GM18502 (cell line): ENCODE results near the gene TRIM39.
"Not testable (repeated sequence)": the region's sequence is repeated elsewhere in the genome, so short reads cannot be mapped to it uniquely, and the experiment has no call there.

Source experiments
- ATAC-seq: cut with Tn5 transposase; IDR thresholded peaks from one replicate; pipeline ENCODE4 v1.9.1; 2021; ENCODE audit warnings: mild to moderate bottlenecking; ENCODE audit not compliant: unreplicated experiment, poor library complexity

Gene TRIM39

DNA sequence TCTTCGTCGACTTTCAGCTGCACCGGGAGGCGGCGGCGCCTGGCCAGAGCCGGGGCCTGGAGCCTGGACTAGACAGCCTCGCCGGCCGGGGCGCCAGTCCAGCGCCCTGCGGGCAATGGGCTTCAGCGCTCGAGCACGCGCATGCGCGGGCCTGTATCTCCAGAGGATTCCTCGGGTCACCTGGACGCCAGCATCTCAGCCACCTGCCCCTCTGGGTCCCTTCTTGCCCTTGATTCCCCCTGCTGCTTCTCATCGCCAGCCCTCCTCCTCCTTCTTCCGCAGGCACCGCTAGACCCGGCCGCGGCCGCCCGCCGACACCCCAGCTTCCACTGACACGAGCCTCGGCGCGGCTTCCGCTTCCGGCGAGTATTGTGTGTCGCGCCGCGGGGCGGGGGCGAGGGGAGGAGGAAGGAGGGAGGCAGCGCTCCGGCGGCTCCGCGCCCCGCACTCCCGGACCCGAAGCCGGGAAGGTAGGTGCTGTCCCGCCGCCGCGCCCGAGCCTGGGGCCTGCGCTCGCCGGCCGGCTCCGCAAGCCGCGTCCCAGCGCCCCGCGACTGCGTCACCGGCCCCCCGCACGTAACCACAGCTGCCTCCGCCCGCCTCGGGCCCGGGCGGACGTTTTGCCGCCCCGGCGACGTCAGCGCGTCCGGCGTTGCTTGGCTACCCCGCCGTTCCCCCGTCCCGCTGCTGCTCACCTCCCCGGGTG lies at the start of gene TRIM39:
TRIM39 (plus strand) TSS at position 402 of the 706 bp plus-strand sequence. CDS start 2,391 bp downstream, outside the sequence.
- ATAC-seq, result peak; percentile 79

DNA sequence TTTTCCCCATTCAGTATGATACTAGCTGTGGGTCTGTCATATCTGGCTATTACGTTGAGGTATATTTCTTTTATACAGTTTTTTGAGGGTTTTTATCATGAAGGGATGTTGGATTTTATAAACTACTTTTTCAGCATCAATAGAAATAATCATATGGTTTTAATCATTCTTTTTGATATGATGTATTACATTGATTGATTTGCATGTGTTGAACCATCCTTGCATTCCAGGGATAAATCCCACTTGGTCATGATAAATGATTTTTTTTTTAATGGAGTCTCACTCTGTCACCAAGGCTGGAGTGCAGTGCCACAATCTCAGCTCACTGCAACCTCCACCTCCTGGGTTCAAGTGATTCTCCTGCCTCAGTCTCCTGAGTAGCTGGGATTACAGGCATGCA lies 45.7 kb upstream of the TRIM39 start:
- ATAC-seq, result not testable (repeated sequence)

- no peak for ATAC-seq
Measured at GRCh38 chr6:30282522-30282921, 44.2 kb upstream of the TRIM39 start.

DNA sequence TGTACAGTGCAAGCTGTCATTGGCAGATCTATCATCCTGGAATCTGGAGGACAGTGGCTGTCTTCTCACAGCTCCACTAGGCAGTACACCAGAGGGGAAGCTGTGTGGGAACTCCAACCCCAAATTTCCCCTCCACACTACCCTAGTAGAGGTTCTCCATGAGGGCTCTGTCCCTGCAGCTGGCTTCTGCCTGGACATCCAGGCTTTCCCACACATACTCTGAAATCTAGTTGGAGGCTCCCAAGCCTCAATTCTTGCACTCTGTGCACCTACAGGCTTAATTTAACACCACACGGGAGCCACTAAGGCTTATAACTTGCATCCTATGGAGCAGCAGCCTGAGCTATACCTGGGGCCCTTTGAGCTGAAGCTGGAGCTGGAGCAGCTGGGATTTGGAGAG lies 43.0 kb upstream of the TRIM39 start:
- no peak for ATAC-seq

DNA sequence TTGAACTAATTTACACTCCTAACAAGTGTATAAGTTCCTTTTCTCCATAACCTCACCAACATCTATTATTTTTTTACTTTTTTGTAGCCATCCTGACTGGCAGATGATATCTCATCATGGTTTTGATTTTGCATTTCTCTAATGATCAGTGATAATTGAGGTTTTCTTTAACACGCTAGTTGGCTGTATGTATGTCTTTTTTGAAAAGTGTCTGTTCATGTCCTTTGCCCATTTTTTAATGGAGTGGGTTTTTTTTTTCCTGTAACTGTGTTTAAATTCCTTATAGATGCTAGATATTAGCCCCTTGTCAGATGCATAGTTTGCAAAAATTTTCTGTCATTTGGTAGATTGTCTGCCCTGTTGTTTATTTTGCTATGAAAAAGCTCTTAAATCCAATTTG lies 39.6 kb upstream of the TRIM39 start:
- ATAC-seq, result no peak

DNA sequence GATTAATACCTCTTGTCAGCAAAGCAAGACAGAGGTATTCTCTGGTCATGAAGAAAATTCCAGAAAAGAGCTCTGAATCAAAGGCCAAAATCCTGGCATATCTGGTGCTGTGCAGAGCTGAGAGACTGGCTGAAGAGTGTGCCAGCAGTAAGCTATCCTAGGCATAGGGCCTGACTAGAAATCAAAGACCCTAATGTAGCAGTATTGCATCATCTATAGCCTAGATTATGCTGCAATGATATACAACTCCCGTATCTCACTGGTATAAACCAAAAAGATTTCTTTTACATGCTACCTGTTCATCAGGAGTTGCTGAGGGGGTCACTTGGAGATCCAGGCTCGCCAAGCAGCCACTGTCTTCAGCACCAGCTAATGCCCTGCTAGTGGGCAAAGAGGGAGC lies 30.9 kb upstream of the TRIM39 start:
- no peak for ATAC-seq

GRCh38 chr6:30304002-30304401 lies 22.7 kb upstream of the TRIM39 start:
- ATAC-seq, result no peak

- ATAC-seq, result no peak
Measured at GRCh38 chr6:30311101-30311500, 15.6 kb upstream of the TRIM39 start.

- ATAC-seq, result no peak
Measured at GRCh38 chr6:30311671-30312070, 15.1 kb upstream of the TRIM39 start.

DNA sequence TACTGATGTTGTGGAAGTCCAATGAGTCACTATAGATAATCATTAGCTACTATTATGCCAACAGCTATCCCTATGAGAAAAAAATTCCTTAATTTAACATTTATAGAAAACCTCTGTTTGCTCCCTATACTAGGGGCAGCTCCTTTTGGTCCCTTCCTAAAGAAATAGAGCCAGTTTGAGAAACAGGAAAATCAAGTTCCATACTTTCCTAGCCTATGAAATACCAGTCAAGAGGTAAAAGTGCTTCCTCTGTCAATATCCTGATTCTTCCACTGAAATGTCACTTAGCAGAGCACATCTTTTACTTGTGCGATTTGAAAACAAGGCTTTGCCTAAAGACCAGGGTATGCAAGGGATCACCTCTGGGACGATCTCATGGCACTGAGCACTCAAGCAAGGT lies 14.5 kb upstream of the TRIM39 start:
- ATAC-seq, result no peak

GRCh38 chr6:30312676-30313321 lies 13.9 kb upstream of the TRIM39 start:
- ATAC-seq, result no peak

DNA sequence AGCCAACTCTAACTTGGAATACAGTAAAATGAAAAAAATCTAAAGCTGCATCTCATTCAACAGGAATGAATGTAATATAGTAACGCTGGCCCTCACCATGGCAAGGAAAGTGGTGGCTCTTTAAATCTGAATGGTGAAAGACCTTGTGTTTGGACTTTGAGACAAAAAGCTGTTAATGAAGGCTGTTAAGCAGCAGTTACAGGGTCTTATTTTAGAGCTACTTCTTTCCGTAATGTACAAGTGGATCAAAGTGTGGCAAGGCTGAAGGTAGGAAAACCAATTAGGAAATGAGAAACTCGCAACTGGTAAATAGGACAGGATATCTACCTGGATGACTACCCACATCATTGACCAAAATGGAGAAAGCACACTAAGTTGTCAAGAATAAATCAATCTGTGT lies 11.6 kb upstream of the TRIM39 start:
- no peak for ATAC-seq

DNA sequence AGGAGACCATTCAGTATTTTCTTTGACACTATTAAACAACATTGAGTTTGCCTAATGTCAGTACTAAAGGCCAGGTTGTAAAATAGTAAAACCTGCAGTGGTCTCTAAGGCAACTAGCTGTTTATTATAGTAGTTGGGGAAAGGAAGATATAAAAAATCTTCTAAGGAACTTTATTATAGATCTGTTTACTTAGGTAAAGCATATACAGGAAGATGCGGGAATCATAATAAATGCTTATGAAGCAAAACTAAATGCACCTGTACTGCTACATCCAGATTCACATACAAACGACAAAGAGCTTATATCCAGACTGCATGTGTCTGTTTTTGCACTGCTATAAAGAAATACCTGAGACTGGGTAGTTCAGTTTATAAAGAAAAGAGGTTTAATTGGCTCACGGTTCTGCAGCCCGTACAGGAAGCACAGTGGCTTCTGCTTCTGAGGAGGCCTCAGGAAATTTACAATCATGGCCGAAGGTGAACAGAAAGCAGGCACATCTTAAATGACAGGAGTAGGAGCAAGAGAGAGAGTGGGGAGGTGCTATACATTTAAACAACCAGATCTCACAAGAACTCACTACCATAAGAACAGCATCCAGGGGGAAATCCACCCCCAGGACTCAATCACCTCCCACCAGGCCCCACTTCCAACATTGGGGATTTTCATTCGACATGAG lies 8.7 kb upstream of the TRIM39 start:
- ATAC-seq, result no peak

GRCh38 chr6:30319146-30319835 lies 7.4 kb upstream of the TRIM39 start:
- ATAC-seq, result no peak

DNA sequence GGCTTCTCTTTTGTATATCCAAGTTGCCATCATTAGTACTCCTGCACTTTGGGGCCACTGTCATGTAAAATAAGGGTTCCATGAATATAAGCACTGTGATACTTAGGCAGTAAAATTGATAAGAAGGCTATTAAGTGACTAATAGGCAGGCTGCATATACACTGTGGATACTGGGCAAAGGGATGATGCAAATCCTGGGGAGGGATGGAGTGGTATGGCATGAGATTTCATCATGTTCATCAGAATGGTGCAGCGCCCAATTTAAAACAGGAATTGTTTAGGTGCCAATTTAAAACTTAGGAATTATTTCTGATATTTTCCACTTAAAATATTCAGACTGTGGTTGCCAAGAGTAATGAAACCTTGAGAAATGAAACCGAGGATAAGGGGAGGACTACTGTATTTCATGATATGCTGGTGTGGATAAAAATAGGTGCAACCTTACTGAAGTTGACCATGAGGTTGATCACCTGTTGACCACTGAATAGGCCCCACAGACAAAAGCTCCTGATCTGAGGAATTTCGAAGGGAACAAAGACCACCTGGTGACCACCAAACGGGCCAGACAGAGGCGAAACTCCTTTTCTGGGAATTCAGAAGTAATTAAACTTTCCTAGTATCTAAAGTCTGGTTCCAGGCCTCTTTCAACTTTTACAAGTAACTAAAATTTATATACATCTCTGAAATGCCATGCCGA lies 4.9 kb upstream of the TRIM39 start:
- no peak for ATAC-seq

- no peak for ATAC-seq
Measured at GRCh38 chr6:30322527-30323501, 3.9 kb upstream of the TRIM39 start.

DNA sequence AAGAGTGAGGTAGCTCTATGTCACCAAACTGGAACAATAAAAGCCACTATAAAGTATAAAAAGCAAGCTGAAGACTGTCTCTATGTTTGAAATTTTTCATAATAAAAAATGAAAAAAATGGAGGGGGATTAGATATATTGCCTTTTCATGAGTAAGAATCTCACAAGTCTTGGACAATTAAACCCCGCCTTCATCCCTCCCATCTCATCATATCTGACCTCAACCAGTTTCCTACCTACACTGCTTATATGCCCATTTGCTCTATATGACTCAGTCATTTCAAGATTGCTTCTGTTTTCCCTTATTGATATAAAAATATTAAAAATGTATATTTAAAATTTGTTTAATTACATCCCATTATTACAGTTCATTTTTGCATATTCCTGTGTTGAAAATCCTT lies 2.9 kb upstream of the TRIM39 start:
- no peak for ATAC-seq

- no peak for ATAC-seq
Measured at GRCh38 chr6:30325150-30325872, 1.4 kb upstream of the TRIM39 start.
